ENCODE measurements around the gene B4GALNT4.
"Not testable (repeated sequence)": the region's sequence is repeated elsewhere in the genome, so short reads cannot be mapped to it uniquely, and the experiment has no call there.

DNA sequence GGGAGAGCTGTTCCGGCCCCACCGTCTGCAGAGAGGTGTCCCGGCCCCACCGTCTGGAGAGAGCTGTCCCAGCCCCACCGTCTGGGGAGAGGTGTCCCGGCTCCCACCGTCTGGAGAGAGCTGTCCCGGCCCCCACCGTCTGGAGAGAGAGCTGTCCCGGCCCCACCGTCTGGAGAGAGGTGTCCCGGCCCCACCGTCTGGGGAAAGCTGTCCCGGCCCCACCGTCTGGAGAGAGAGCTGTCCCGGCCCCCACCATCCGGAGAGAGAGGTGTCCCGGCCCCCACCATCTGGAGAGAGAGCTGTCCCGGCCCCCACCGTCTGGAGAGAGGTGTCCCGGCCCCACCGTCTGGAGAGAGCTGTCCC lies 5.9 kb upstream of the B4GALNT4 start:
- TF ChIP-seq EZH2 (IDR thresholded peaks at IDR 0.05; ENCODE audit: insufficient read depth, poor library complexity, severe bottlenecking); EZH2phosphoT487 (IDR thresholded peaks at IDR 0.05; ENCODE audit: insufficient read depth, low read depth): not testable (repeated sequence)
